Measurements from ENCODE around the gene SERPINB5.

Gene SERPINB5

DNA sequence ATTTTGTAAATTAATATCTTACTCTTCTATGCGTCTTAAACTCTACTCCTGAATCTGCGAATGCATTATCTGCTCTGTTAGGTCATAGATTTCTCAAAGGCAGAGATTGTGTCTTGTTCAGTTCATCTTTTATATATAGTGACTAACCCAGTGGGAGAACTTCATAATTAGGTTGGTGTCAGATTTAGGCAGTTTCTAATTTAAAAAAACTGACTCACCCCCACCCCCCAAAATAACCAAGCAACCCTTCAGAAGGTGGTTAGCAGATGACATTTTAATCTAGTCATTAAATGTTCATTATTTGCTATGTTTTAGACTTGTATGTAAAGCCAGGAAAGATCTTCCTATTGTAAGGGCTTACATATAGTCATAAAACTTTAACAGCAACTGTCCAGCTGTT lies 75.8 kb downstream of the SERPINB5 start:
- Histone ChIP-seq H3K27me3 (ENCODE audit: insufficient read depth, low read length, poor library complexity, severe bottlenecking) (peaks cover 8% of the 10 kb centered on the region), H3F3A (ENCODE audit: low read depth) (no peaks in the 10 kb centered on the region), H2AFZ (ENCODE audit: low read length) (no peak overlapping the region), H3K4me2 (ENCODE audit: low read depth, low read length, poor library complexity, severe bottlenecking) (no peak overlapping the region), H3K9me3 (ENCODE audit: insufficient read depth, low read depth, low read length) (no peaks in the 10 kb centered on the region), H4K20me1 (ENCODE audit: insufficient read depth, low read length, poor library complexity, severe bottlenecking) (no peaks in the 10 kb centered on the region), H3K79me2 (ENCODE audit: insufficient read depth, low read length) (no peaks in the 10 kb centered on the region), H3K4me1 (ENCODE audit: insufficient read depth, low read length, poor library complexity, severe bottlenecking) (no peaks in the 10 kb centered on the region), H3K9me2 (replicated peaks; ENCODE audit: low read depth, low read length) (no peaks in the 10 kb centered on the region), H3K4me3 (ENCODE audit: low read length, poor library complexity, severe bottlenecking) (no peak overlapping the region), H3K36me3 (ENCODE audit: insufficient read depth, low read length) (no peaks in the 10 kb centered on the region), H3K9ac (ENCODE audit: low read depth, low read length, poor library complexity, severe bottlenecking) (no peak overlapping the region)
- no peak for TF ChIP-seq EZH2phosphoT487 (IDR thresholded peaks at IDR 0.05; ENCODE audit: borderline replicate concordance)
- TF ChIP-seq, protein P1, sequence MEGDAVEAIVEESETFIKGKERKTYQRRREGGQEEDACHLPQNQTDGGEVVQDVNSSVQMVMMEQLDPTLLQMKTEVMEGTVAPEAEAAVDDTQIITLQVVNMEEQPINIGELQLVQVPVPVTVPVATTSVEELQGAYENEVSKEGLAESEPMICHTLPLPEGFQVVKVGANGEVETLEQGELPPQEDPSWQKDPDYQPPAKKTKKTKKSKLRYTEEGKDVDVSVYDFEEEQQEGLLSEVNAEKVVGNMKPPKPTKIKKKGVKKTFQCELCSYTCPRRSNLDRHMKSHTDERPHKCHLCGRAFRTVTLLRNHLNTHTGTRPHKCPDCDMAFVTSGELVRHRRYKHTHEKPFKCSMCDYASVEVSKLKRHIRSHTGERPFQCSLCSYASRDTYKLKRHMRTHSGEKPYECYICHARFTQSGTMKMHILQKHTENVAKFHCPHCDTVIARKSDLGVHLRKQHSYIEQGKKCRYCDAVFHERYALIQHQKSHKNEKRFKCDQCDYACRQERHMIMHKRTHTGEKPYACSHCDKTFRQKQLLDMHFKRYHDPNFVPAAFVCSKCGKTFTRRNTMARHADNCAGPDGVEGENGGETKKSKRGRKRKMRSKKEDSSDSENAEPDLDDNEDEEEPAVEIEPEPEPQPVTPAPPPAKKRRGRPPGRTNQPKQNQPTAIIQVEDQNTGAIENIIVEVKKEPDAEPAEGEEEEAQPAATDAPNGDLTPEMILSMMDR (conservative IDR thresholded peaks at IDR 0.05; ENCODE audit: low read length), result no peak

DNA sequence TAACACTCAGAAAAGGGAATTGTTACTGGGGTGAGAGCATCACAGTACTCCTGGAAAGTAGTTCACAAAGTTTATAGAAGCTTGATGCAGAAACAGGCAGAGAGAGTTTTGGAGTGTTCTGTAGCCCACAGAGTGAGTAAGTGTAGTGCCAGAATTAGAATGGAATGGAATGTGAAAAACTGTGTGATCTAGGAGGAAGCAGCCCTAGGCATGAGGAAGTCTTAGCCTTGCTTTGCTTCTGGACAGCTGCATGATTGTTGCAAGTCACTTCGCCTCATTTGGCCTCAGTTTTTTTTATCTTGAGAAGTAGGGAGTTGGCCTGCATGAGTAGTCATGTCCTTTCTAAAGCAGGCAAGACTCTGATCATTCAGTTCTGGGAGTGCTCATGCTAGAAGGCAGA lies 76.3 kb downstream of the SERPINB5 start:
- H3K4me2 ChIP-seq (ENCODE audit: low read depth, low read length, poor library complexity, severe bottlenecking), result no peak overlapping the region
- peaks cover 8% of the 10 kb centered on the region for H3K27me3 ChIP-seq (ENCODE audit: insufficient read depth, low read length, poor library complexity, severe bottlenecking)

More for the DNA sequence above, 76.3 kb downstream of the SERPINB5 start:
- H3K9me3 ChIP-seq (ENCODE audit: insufficient read depth, low read depth, low read length), result no peaks in the 10 kb centered on the region
- H3K9me2 ChIP-seq (replicated peaks; ENCODE audit: low read depth, low read length), result no peaks in the 10 kb centered on the region
- no peaks in the 10 kb centered on the region for H3F3A ChIP-seq (ENCODE audit: low read depth)
- H4K20me1 ChIP-seq (ENCODE audit: insufficient read depth, low read length, poor library complexity, severe bottlenecking), result no peaks in the 10 kb centered on the region
- no peak overlapping the region for H3K4me3 ChIP-seq (ENCODE audit: low read length, poor library complexity, severe bottlenecking)
- H3K36me3 ChIP-seq (ENCODE audit: insufficient read depth, low read length), result no peaks in the 10 kb centered on the region
- no peak overlapping the region for H3K9ac ChIP-seq (ENCODE audit: low read depth, low read length, poor library complexity, severe bottlenecking)
- H2AFZ ChIP-seq (ENCODE audit: low read length), result no peak overlapping the region
- no peaks in the 10 kb centered on the region for H3K4me1 ChIP-seq (ENCODE audit: insufficient read depth, low read length, poor library complexity, severe bottlenecking)
- H3K79me2 ChIP-seq (ENCODE audit: insufficient read depth, low read length), result no peaks in the 10 kb centered on the region
- TF ChIP-seq EZH2phosphoT487 (IDR thresholded peaks at IDR 0.05; ENCODE audit: borderline replicate concordance), result no peak
- TF ChIP-seq, protein P1 (conservative IDR thresholded peaks at IDR 0.05; ENCODE audit: low read length), result no peak

Measured in Loucy (cell line).